GM10266 (cell line): ENCODE measurements around the gene GATAD2A.

Experiments
- DNase-seq: peaks from one replicate; pipeline ENCODE4 v3.0.0; 2012; ENCODE audit errors: extremely low spot score
- CTCF ChIP-seq: IDR thresholded peaks from 2 replicates; pipeline ENCODE4 v1.5.1; 2012; ENCODE audit warnings: mild to moderate bottlenecking, low read depth; ENCODE audit not compliant: control insufficient read depth, insufficient read depth; ENCODE audit errors: missing control alignments

GATAD2A gene

DNA sequence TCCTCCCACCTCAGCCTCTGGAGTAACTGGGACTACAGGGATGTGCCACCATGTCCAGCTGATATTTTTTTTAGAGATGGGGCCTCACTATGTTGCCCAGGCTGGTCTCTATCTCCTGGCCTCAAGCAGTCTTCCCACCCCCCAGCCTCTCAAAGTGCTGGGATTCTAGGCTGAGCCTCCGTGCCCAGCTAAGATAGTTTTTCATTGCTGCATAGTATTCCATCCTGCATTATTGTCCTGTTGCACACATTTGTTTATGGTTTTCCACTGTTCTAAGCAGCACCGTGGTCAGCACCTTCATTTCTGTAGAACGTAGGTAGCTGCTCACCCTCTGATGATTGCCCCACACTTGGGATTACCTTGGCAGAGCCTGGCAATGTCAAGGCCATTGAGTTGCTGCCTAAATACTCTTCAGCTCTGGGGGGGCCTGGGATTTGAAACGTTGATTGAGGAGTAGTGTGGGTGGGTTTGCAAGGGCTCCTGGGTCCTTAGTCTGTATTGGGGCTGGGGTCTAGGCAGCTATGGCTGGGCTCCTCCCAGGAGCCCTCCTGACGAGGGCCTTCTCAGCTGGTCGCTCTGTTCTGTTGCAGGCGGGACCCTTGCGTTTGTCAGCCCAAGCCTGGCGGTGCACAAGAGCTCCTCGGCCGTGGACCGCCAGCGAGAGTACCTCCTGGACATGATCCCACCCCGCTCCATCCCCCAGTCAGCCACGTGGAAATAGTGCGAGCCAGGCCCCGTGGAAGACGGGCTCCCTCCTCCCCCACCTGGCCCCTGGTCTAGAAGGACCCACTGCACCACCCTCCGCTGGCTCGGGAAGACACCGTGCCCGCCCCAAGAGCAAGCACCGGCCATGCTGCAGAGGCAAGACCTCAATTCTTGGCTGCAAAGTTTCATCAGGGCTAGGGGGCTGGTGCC, 99.5 kb downstream of the GATAD2A start:
- DNase-seq: no peak

DNA sequence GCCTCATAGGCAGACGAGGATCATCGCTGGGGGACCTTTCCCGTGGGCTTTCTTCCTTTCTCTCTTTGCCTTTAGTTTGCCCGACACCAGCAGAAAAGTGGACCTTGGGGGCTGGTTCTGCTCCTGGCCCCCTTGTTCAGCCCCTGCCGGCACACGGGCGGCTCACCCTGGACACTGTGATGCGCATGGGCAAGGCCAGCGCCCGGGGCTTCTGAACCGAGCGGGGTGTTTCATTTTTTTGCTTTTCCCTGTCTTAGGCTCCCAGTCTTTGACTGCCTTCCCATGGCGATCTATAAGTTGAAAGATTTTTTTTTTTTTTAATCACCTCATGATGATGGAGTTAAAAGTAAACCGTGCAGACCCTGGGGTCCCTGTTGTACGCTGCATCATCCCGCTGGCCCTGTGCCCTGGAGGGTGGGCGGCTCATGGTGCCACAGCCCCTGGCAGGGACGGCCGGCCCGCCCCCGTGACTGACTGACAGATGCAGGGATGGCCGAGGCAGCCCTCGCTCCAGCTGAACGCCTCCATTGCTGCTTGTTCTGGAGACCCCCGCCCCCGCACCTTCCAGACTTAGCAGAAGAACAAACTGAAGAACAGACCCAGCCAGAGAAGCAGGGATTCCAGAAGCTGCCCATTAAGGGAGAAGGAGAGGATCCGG, 100.3 kb downstream of the GATAD2A start:
- DNase-seq: no peak
- no peak for TF ChIP-seq CTCF

More for the DNA sequence above, 99.5 kb downstream of the GATAD2A start:
- TF ChIP-seq CTCF: no peak

DNA sequence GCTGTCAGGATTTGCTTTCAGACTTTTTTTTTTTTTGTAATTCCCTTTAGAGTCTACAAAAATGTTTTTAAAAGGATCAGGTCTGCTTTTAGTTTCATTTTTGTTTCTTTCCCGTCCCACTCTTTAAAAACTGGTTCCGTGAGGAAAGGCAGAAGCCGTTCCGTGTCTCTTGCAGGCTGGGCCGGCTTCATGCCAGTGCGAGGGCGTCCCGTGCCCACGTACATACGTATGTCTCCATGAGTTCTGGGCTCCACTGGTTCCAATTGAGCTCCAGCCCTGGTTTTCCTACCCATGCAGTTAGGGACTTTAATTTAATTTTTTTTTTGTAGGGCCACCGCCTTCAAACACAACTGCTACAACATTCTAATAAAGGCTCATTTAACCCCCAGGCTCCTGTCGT, 101.1 kb downstream of the GATAD2A start:
- DNase-seq: no peak
- TF ChIP-seq CTCF: no peak

- no peak for TF ChIP-seq CTCF
- no peak for DNase-seq
Observed at GRCh38 chr19:19507354-19507753, 101.9 kb downstream of the GATAD2A start.

- DNase-seq: no peak
- TF ChIP-seq CTCF: no peak
Observed at GRCh38 chr19:19508217-19508616, 102.7 kb downstream of the GATAD2A start.

- DNase-seq: no peak
- no peak for TF ChIP-seq CTCF
Observed at GRCh38 chr19:19510432-19510831, 105.0 kb downstream of the GATAD2A start.

GRCh38 chr19:19513682-19514081, 108.2 kb downstream of the GATAD2A start:
- no peak for TF ChIP-seq CTCF
- no peak for DNase-seq
